ENCODE results near the gene IFFO2.

Gene IFFO2

DNA sequence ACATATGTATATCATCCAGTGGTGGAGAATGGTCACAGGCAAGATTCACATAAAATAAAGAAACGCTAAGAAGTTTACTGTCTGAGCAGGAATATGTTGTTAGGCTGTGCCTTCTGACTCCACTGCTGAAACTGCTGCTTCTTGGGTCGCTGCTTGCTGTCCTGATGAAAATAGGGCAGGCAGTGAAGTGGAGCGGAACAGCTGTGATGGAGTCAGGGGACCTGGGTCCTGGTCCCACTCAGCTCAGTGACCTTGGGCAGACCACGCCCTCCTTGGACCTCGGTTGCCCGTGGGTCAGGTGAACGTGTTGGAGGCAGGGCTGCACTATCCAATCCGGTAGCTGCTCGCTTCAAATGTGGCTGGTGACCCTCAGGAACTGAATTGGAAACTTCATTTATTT is 33.4 kb upstream of the IFFO2 start:
- no peaks in the 10 kb centered on the region for H3K27me3 ChIP-seq (ENCODE audit: insufficient read depth, low read length)
- no peak overlapping the region for H3K9ac ChIP-seq (ENCODE audit: low read depth, low read length)
- no peaks in the 10 kb centered on the region for H3K9me3 ChIP-seq (ENCODE audit: insufficient read depth, low read depth, low read length)
- no peak overlapping the region for H3K27ac ChIP-seq (ENCODE audit: low read length)
- H3K4me3 ChIP-seq (ENCODE audit: low read length): no peak overlapping the region
- H3K4me1 ChIP-seq (ENCODE audit: insufficient read depth, low read length): no peaks in the 10 kb centered on the region
- no peaks in the 10 kb centered on the region for H3K36me3 ChIP-seq (ENCODE audit: insufficient read depth, low read depth, low read length)

DNA sequence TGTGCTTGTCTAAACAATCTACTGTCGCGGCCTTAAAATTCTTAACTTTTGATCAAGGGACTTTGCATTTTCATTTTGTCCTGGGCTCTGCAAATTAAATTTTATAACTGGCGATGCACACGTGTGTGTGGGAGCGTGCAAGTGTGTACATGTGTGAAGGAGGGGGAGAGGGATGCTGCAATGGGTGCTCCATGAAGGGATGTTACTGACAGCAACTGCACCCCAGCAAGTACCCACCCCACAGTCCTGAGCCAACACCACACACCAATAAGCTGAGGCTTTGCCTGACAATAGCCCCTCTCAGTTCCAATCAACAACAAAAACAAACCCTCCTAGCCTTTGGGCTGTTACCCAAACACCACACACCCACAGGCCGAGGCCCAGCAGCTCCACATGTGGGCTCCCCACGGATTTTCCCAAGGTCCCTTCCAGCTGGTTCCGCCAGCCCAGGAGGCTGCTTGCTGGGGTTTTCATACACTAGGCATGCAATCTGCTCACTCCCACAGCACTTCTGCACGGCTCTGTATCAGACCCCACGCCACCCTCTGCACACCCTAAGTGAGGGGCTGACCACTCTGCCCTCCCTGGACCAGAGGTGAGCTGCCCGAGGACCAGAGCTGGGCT is 32.8 kb upstream of the IFFO2 start:
- Histone ChIP-seq H3K27me3 (ENCODE audit: insufficient read depth, low read length) (no peaks in the 10 kb centered on the region), H3K4me3 (ENCODE audit: low read length) (no peak overlapping the region), H3K27ac (ENCODE audit: low read length) (no peak overlapping the region), H3K36me3 (ENCODE audit: insufficient read depth, low read depth, low read length) (no peaks in the 10 kb centered on the region), H3K9ac (ENCODE audit: low read depth, low read length) (no peak overlapping the region; the same call in 1 of the 2 replicates), H3K9me3 (ENCODE audit: insufficient read depth, low read depth, low read length) (no peaks in the 10 kb centered on the region), H3K4me1 (ENCODE audit: insufficient read depth, low read length) (no peaks in the 10 kb centered on the region)

DNA sequence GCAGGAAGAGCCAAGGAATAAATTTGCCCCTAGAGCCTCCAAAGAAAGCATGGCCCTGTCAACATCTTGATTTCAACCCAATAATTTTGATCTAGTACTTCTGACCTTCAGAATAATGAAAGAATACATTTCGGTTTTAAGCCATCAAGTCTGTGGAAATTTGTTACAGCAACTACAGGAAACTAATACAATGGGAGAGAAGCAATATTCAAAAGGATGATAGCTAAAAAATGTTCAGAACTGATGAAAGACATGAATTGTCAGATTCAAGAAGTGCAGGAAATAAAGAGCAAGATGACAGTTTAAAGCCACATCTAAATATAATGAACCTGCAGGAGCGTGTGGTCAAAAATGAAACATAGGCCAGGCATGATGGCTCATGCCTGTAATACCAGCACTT is 24.8 kb upstream of the IFFO2 start:
- H3K4me1 ChIP-seq (ENCODE audit: insufficient read depth, low read length): no peaks in the 10 kb centered on the region
- no peaks in the 10 kb centered on the region for H3K9me3 ChIP-seq (ENCODE audit: insufficient read depth, low read depth, low read length)
- H3K4me3 ChIP-seq (ENCODE audit: low read length): no peak overlapping the region
- H3K9ac ChIP-seq (ENCODE audit: low read depth, low read length): no peak overlapping the region
- H3K27me3 ChIP-seq (ENCODE audit: insufficient read depth, low read length): no peaks in the 10 kb centered on the region
- no peaks in the 10 kb centered on the region for H3K36me3 ChIP-seq (ENCODE audit: insufficient read depth, low read depth, low read length)
- H3K27ac ChIP-seq (ENCODE audit: low read length): no peak overlapping the region

DNA sequence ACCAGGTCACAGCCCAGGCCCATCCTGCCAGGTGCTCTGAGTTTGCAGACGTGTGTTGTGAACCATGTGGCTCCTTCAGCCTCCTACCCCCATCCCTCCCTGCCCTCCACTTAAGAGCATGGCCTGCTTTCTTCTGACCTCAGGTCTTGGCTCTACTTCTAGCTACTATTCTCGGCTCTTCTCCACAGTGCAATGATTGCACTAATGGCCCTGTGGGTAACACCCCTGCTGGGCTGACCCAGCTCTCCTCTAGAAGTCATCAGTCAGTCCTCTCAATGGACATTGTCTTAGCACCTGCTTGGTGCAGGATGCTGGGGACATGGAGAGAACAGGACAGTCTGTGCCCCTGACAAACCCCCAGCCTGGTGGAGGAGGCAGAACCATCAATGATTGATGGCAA is 22.2 kb upstream of the IFFO2 start:
- no peaks in the 10 kb centered on the region for H3K27me3 ChIP-seq (ENCODE audit: insufficient read depth, low read length)
- H3K4me1 ChIP-seq (ENCODE audit: insufficient read depth, low read length): no peaks in the 10 kb centered on the region
- H3K36me3 ChIP-seq (ENCODE audit: insufficient read depth, low read depth, low read length): no peaks in the 10 kb centered on the region
- no peak overlapping the region for H3K4me3 ChIP-seq (ENCODE audit: low read length)
- no peak overlapping the region for H3K9ac ChIP-seq (ENCODE audit: low read depth, low read length)
- H3K27ac ChIP-seq (ENCODE audit: low read length): no peak overlapping the region
- no peaks in the 10 kb centered on the region for H3K9me3 ChIP-seq (ENCODE audit: insufficient read depth, low read depth, low read length)

DNA sequence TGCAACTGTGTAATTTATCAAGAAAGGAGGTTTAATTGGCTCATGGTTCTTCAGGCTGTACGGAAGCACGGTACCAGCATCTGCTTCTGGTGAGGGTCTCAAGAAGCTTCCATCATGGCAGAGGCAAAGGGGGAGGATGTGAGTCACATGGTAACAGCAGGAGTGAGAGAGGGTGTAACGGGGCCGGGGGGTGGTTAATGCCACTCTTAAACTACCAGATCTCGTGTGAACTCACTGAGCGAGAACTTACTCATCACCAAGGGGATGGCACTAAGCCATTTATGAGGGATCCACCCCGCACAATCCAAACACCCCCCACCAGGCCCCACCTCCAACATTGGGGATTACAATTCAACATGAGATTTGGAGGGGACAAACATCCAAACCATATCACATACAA is 21.0 kb upstream of the IFFO2 start:
- no peaks in the 10 kb centered on the region for H3K4me1 ChIP-seq (ENCODE audit: insufficient read depth, low read length)
- H3K36me3 ChIP-seq (ENCODE audit: insufficient read depth, low read depth, low read length): no peaks in the 10 kb centered on the region

DNA sequence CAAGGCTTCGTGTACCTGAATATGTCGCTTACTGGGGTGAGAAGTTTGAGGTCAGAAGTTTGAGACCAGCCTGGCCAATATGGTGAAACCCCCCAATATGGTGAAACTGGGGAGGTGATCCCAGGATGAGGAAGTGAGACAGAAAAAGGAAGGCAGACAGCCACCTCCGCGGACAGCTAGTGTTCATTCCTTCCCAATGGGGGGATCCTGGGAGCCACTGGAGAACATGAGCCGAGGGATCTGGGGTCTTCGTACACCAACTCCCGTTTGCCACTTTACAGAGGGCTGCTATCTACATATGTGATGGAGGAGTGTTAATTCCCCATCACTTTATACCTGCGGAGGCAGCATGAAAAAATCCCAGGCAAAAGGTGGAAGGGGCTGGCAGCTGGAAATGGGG is 19.6 kb upstream of the IFFO2 start:
- Histone ChIP-seq H3K27me3 (ENCODE audit: insufficient read depth, low read length) (no peaks in the 10 kb centered on the region), H3K36me3 (ENCODE audit: insufficient read depth, low read depth, low read length) (no peaks in the 10 kb centered on the region), H3K4me1 (ENCODE audit: insufficient read depth, low read length) (no peaks in the 10 kb centered on the region), H3K9ac (ENCODE audit: low read depth, low read length) (no peak overlapping the region), H3K27ac (ENCODE audit: low read length) (no peak overlapping the region), H3K4me3 (ENCODE audit: low read length) (no peak overlapping the region), H3K9me3 (ENCODE audit: insufficient read depth, low read depth, low read length) (no peaks in the 10 kb centered on the region)

More for the DNA sequence above, 21.0 kb upstream of the IFFO2 start:
- H3K9me3 ChIP-seq (ENCODE audit: insufficient read depth, low read depth, low read length): no peaks in the 10 kb centered on the region
- H3K27ac ChIP-seq (ENCODE audit: low read length): no peak overlapping the region
- H3K4me3 ChIP-seq (ENCODE audit: low read length): no peak overlapping the region
- H3K27me3 ChIP-seq (ENCODE audit: insufficient read depth, low read length): no peaks in the 10 kb centered on the region
- no peak overlapping the region for H3K9ac ChIP-seq (ENCODE audit: low read depth, low read length)

DNA sequence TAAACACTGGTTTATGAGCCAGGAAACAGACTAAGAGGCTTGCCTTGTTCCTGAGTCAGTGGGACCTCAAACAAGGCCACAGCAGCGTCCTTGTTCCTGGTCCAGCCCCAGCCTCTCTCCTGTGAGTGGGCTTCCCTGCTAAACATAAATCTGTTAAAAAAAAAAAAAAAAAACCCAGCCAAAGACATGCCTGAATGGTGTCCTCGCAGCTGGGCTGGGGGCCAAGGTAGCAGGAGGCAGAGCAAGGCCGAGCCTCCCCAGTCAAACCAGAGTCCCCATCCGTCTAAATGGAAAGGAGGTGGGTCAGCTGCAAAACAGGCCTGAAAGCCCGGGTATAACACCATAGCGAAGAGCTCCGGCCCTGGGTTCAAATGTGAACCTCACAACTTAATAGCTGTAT is 18.1 kb upstream of the IFFO2 start:
- no peak overlapping the region for H3K27ac ChIP-seq (ENCODE audit: low read length)
- no peaks in the 10 kb centered on the region for H3K9me3 ChIP-seq (ENCODE audit: insufficient read depth, low read depth, low read length)
- no peak overlapping the region for H3K4me3 ChIP-seq (ENCODE audit: low read length)
- no peaks in the 10 kb centered on the region for H3K36me3 ChIP-seq (ENCODE audit: insufficient read depth, low read depth, low read length)
- H3K9ac ChIP-seq (ENCODE audit: low read depth, low read length): no peak overlapping the region
- H3K27me3 ChIP-seq (ENCODE audit: insufficient read depth, low read length): no peaks in the 10 kb centered on the region
- H3K4me1 ChIP-seq (ENCODE audit: insufficient read depth, low read length): no peaks in the 10 kb centered on the region

DNA sequence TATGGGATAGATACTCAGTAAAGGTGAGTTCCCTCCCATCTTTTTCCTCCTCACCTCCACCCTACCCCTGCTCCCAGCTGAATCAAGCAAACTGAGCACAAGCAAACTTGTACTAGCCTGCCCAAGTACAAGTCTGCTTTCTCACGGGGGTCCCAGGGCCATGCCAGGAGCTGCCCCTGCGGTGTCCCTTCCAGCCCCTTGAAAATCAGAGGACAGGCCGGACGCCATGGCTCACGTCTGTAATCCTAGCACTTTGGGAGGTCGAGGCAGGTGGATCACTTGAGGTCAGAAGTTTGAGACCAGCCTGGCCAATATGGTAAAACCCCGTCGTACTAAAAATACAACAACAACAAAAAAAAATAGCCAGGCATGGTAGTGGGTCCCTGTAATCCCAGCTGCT is 17.5 kb upstream of the IFFO2 start:
- Histone ChIP-seq H3K9ac (ENCODE audit: low read depth, low read length) (no peak overlapping the region), H3K27me3 (ENCODE audit: insufficient read depth, low read length) (no peaks in the 10 kb centered on the region), H3K27ac (ENCODE audit: low read length) (no peak overlapping the region), H3K36me3 (ENCODE audit: insufficient read depth, low read depth, low read length) (no peaks in the 10 kb centered on the region), H3K9me3 (ENCODE audit: insufficient read depth, low read depth, low read length) (no peaks in the 10 kb centered on the region), H3K4me1 (ENCODE audit: insufficient read depth, low read length) (no peaks in the 10 kb centered on the region), H3K4me3 (ENCODE audit: low read length) (no peak overlapping the region)

DNA sequence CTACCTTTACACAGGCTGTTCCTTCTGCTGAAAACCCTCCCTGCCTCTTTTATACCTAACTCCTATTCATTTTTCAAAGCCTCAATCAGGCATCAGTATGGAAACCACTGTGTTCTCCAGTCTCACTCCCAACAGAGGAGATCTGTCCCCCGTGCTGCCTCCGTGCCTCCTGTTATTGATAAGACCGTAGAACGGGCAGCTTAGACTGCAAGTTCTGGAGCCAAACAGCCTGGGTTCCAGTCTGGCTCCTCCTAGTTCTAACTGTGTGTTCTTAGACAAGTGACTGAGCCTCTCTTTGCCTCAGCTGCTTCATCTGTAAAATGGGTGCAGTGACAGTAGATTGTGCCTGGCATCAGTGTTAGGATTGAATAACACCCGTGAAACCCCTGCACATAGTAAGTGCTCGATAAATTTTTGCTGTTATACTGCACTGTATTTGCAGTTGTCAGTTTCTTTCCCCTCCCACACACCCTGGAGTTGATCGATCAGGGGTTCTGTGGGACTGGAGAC is 17.0 kb upstream of the IFFO2 start:
- no peaks in the 10 kb centered on the region for H3K9me3 ChIP-seq (ENCODE audit: insufficient read depth, low read depth, low read length)
- H3K36me3 ChIP-seq (ENCODE audit: insufficient read depth, low read depth, low read length): no peaks in the 10 kb centered on the region
- H3K9ac ChIP-seq (ENCODE audit: low read depth, low read length): no peak overlapping the region
- H3K27ac ChIP-seq (ENCODE audit: low read length): no peak overlapping the region
- H3K4me3 ChIP-seq (ENCODE audit: low read length): no peak overlapping the region
- no peaks in the 10 kb centered on the region for H3K4me1 ChIP-seq (ENCODE audit: insufficient read depth, low read length)
- no peaks in the 10 kb centered on the region for H3K27me3 ChIP-seq (ENCODE audit: insufficient read depth, low read length)

DNA sequence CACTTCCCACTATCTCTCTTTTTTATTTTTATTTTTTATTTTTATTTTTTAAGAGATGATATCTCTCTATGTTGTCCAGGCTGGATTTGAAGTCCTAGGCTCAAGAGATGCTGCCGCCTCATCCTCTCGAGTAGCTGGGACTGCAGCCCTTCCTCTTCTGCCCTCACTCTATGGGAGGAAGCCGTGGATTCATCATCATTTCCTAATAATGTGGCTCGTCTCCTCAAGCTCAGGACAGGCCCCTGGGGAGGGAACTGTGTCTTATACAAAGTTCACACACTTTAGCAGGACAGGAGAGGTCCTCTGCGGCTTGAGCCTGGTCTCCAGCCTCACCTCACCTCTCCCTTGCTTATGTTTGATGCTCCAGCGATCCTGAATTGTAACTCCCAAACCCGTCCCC is 16.5 kb upstream of the IFFO2 start:
- Histone ChIP-seq H3K27me3 (ENCODE audit: insufficient read depth, low read length) (no peaks in the 10 kb centered on the region), H3K27ac (ENCODE audit: low read length) (no peak overlapping the region)

DNA sequence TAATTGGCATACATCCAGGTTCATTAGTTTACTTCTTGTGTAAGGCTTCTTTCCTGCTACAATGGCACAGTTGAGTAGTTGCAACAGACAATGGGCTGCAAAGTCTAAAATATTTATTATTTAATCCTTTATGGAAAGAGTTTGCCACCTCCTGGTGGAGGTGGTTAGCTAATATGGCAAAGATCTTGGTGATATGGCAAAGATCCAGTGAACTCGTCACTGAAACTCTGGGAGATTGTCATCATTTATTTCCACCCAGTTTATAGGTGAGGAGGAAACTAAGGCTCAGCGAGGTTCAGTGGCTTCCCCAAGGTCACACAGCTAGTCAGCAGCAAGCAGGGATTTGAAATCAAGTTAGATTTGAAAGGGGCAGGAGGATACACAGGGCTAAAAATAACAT is 16.1 kb upstream of the IFFO2 start:
- Histone ChIP-seq H3K27ac (ENCODE audit: low read length) (no peak overlapping the region), H3K27me3 (ENCODE audit: insufficient read depth, low read length) (no peaks in the 10 kb centered on the region), H3K9ac (ENCODE audit: low read depth, low read length) (no peak overlapping the region), H3K4me1 (ENCODE audit: insufficient read depth, low read length) (no peaks in the 10 kb centered on the region), H3K4me3 (ENCODE audit: low read length) (no peak overlapping the region), H3K9me3 (ENCODE audit: insufficient read depth, low read depth, low read length) (no peaks in the 10 kb centered on the region), H3K36me3 (ENCODE audit: insufficient read depth, low read depth, low read length) (no peaks in the 10 kb centered on the region)

More for the DNA sequence above, 16.5 kb upstream of the IFFO2 start:
- Histone ChIP-seq H3K9me3 (ENCODE audit: insufficient read depth, low read depth, low read length) (no peaks in the 10 kb centered on the region), H3K9ac (ENCODE audit: low read depth, low read length) (no peak overlapping the region), H3K36me3 (ENCODE audit: insufficient read depth, low read depth, low read length) (no peaks in the 10 kb centered on the region), H3K4me1 (ENCODE audit: insufficient read depth, low read length) (no peaks in the 10 kb centered on the region), H3K4me3 (ENCODE audit: low read length) (no peak overlapping the region)

DNA sequence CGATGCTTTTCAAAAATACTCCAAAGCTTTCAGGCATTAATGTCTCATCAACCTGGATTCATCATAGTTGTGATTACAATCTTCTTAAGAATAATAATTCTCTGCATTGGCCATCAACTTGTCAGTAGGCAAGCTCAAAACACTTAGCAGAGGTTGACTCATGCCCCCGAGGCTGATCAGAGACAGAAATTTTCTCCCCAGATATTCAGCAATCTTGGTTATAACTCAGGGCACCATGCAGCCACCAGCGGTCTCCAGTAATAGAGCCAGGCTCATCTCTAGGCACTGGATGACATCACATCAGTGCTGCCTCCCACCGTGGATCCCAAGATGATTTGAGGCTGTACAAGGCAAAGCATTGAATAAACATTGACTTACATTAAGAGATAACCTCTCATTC is 14.3 kb upstream of the IFFO2 start:
- Histone ChIP-seq H3K4me3 (ENCODE audit: low read length) (no peak overlapping the region), H3K27ac (ENCODE audit: low read length) (no peak overlapping the region), H3K9ac (ENCODE audit: low read depth, low read length) (no peak overlapping the region), H3K36me3 (ENCODE audit: insufficient read depth, low read depth, low read length) (no peaks in the 10 kb centered on the region), H3K9me3 (ENCODE audit: insufficient read depth, low read depth, low read length) (no peaks in the 10 kb centered on the region), H3K27me3 (ENCODE audit: insufficient read depth, low read length) (no peaks in the 10 kb centered on the region), H3K4me1 (ENCODE audit: insufficient read depth, low read length) (no peaks in the 10 kb centered on the region; the same call in 1 of the 2 replicates)

Data from iPS-20b (cell line).